HCT116 (cell line): ENCODE measurements around the gene KRT73. TPM values are rescaled to one million over a fixed set of nuclear protein-coding genes. Genes with fewer than 3 reads are reported as not detected.
A peak's percentile ranks its signal among the peaks of the same experiment; 100 is the strongest.

Source experiments
- ATAC-seq: fragments of 200-7000 bp; cut with Tn5 transposase; 2 replicates; pipeline ENCODE4 v1.9.1; 2020; ENCODE audit warnings: mild to moderate bottlenecking, moderate library complexity
- BruUV-seq: library from RNA; stranded (reverse); fragments of 400-500 nt; replicated peaks from 2 replicates; lab custom pipeline; 2021; lab: Mats Ljungman, UMichigan
- CTCF ChIA-PET: fragments of 300-600 bp; sonication (Branson Sonifier 250); formaldehyde crosslinking; loops from one replicate; lab custom pipeline; 2021; ENCODE audit warnings: antibody characterized with exemption; lab: Charles Lee
- POLR2A ChIA-PET: fragments of 300-600, 350-600 bp; sonication (Branson Sonifier 250); formaldehyde crosslinking; loops from one replicate; lab custom pipeline; 2021; ENCODE audit warnings: antibody characterized with exemption; lab: Charles Lee
- RAD21 ChIA-PET, 2 experiments: fragments of 300-600 bp; sonication (Branson Sonifier 250); formaldehyde crosslinking; loops; one replicate each; lab custom pipeline; 2023; ENCODE audit warnings: low total read pairs in 2 of 2; ENCODE audit not compliant: uncharacterized antibody in 2 of 2, unreplicated experiment in 2 of 2, low non-redundant PET in 1 of 2; lab: Charles Lee
- DNase-seq: peaks from one replicate; pipeline ENCODE4 v3.0.0-alpha.2; 2010; ENCODE audit warnings: low read depth, low spot score
- H2AFZ ChIP-seq: fragments of 200-600 bp; shearing (Covaris generic), sonication (generic); 2 replicates; pipeline ENCODE4 v1.6.1; 2017; ENCODE audit warnings: low read depth, mixed run types, mixed read lengths, antibody characterized with exemption, low read length; ENCODE audit not compliant: poor library complexity, severe bottlenecking
- H3K27ac ChIP-seq: 2 replicates; pipeline ENCODE4 v1.5.1; 2012; ENCODE audit warnings: low read depth, low read length
- H3K27me3 ChIP-seq: fragments of 200-600 bp; sonication (generic); 2 replicates; pipeline ENCODE4 v1.6.1; 2016; ENCODE audit warnings: mixed run types, low read length, mixed read lengths; ENCODE audit not compliant: insufficient read depth
- H3K36me3 ChIP-seq, 2 experiments: fragments of 200-500 bp in 1 of 2; fragments of 200-600 bp in 1 of 2; sonication (Bioruptor generic) in 1 of 2; sonication (generic) in 1 of 2; 2 replicates each; pipeline versions ENCODE4 v1.5.1 to v1.6.1; 2014 to 2016; ENCODE audit warnings: low read length in 2 of 2, inconsistent platforms in 1 of 2, mixed read lengths in 1 of 2, mixed run types in 1 of 2; ENCODE audit not compliant: insufficient read depth in 2 of 2, control insufficient read depth in 1 of 2
- H3K4me1 ChIP-seq, 2 experiments: fragments of 200-600 bp in 1 of 2; sonication (generic) in 1 of 2; 2 replicates each; pipeline versions ENCODE4 v1.5.1 to v1.6.1; 2012 to 2017; ENCODE audit warnings: low read length in 2 of 2, inconsistent platforms in 1 of 2, mild to moderate bottlenecking in 1 of 2, mixed read lengths in 1 of 2, mixed run types in 1 of 2, moderate library complexity in 1 of 2; ENCODE audit not compliant: insufficient read depth in 2 of 2, control insufficient read depth in 1 of 2
- H3K4me2 ChIP-seq: fragments of 200-600 bp; sonication (generic); 2 replicates; pipeline ENCODE4 v1.6.1; 2017; ENCODE audit warnings: mixed run types, low read length, mixed read lengths
- H3K4me3 ChIP-seq, 2 experiments: fragments of 200-600 bp in 1 of 2; sonication (generic) in 1 of 2; replicated peaks in 1 of 2; 2 replicates each; pipeline ENCODE4 v1.5.1; 2011 to 2016; ENCODE audit warnings: low read length in 2 of 2, control low read depth in 1 of 2, low read depth in 1 of 2, mild to moderate bottlenecking in 1 of 2, mixed read lengths in 1 of 2, mixed run types in 1 of 2
- H3K79me2 ChIP-seq: fragments of 200-600 bp; sonication (generic); 2 replicates; pipeline ENCODE4 v1.6.1; 2017; ENCODE audit warnings: mild to moderate bottlenecking, mixed run types, low read length, moderate library complexity, mixed read lengths; ENCODE audit not compliant: insufficient read depth
- H3K9ac ChIP-seq: fragments of 200-600 bp; sonication (generic); 2 replicates; pipeline ENCODE4 v1.6.1; 2016; ENCODE audit warnings: low read length, mixed read lengths
- H3K9me2 ChIP-seq: fragments of 200-600 bp; sonication (generic), shearing (Covaris generic); 2 replicates; pipeline ENCODE4 v1.6.1; 2017; ENCODE audit warnings: mixed run types, mild to moderate bottlenecking, moderate library complexity; ENCODE audit not compliant: insufficient read depth
- H3K9me3 ChIP-seq, 2 experiments: fragments of 200-500 bp in 1 of 2; fragments of 200-600 bp in 1 of 2; sonication (Bioruptor generic) in 1 of 2; sonication (generic) in 1 of 2; 2 replicates each; pipeline ENCODE4 v1.6.1; 2014 to 2017; ENCODE audit warnings: low read length in 2 of 2, mixed read lengths in 2 of 2, inconsistent platforms in 1 of 2, low read depth in 1 of 2, mild to moderate bottlenecking in 1 of 2, mixed run types in 1 of 2, moderate library complexity in 1 of 2; ENCODE audit not compliant: control insufficient read depth in 1 of 2, insufficient read depth in 1 of 2
- H4K20me1 ChIP-seq: fragments of 200-600 bp; sonication (generic), shearing (Covaris generic); 2 replicates; pipeline ENCODE4 v1.6.1; 2017; ENCODE audit warnings: mixed run types, mild to moderate bottlenecking, moderate library complexity; ENCODE audit not compliant: insufficient read depth
- ATF3 ChIP-seq: IDR thresholded peaks from 2 replicates; pipeline ENCODE4 v1.6.1; 2012
- CBX3 ChIP-seq: IDR thresholded peaks from 2 replicates; pipeline ENCODE4 v1.6.1; 2012; ENCODE audit warnings: low read depth
- CEBPB ChIP-seq: IDR thresholded peaks from 2 replicates; pipeline ENCODE4 v1.6.1; 2012; ENCODE audit warnings: low read depth
- ELF1 ChIP-seq: IDR thresholded peaks from 2 replicates; pipeline ENCODE4 v1.6.1; 2012; ENCODE audit warnings: low read depth, borderline replicate concordance
- FOSL1 ChIP-seq: IDR thresholded peaks from 2 replicates; pipeline ENCODE4 v1.6.1; 2012; ENCODE audit warnings: low read depth
- JUND ChIP-seq: IDR thresholded peaks from 2 replicates; pipeline ENCODE4 v1.6.1; 2012
- MAX ChIP-seq: IDR thresholded peaks from 2 replicates; pipeline ENCODE4 v1.6.1; 2012
- POLR2A ChIP-seq: IDR thresholded peaks from 2 replicates; pipeline ENCODE4 v1.7.0; 2011; ENCODE audit warnings: borderline replicate concordance; ENCODE audit not compliant: insufficient read depth, insufficient read length; ENCODE audit errors: extremely low read depth
- POLR2AphosphoS5 ChIP-seq: IDR thresholded peaks from 2 replicates; pipeline ENCODE4 v1.6.1; 2011; ENCODE audit warnings: mild to moderate bottlenecking, low read depth, low read length, moderate library complexity
- RAD21 ChIP-seq: IDR thresholded peaks from 2 replicates; pipeline ENCODE4 v1.6.1; 2012; ENCODE audit warnings: low read depth, mild to moderate bottlenecking
- SIN3A ChIP-seq: IDR thresholded peaks from 2 replicates; pipeline ENCODE4 v1.6.1; 2012; ENCODE audit warnings: low read depth
- SP1 ChIP-seq: IDR thresholded peaks from 2 replicates; pipeline ENCODE4 v1.6.1; 2012; ENCODE audit warnings: low read depth
- SRF ChIP-seq: IDR thresholded peaks from 2 replicates; pipeline ENCODE4 v1.6.1; 2012; ENCODE audit warnings: low read depth
- TCF7L2 ChIP-seq: IDR thresholded peaks from 2 replicates; pipeline ENCODE4 v1.7.0; 2011; ENCODE audit warnings: borderline replicate concordance, inconsistent platforms; ENCODE audit not compliant: insufficient read depth, insufficient read length; ENCODE audit errors: extremely low read depth
- ZFX ChIP-seq: fragments of 450-650 bp; IDR thresholded peaks from 2 replicates; pipeline ENCODE4 v1.6.1; 2017
- ZNF274 ChIP-seq: fragments of 200-500 bp; sonication (Bioruptor generic); IDR thresholded peaks from 2 replicates; pipeline ENCODE4 v1.6.1; 2014; ENCODE audit warnings: mild to moderate bottlenecking, low read depth, low read length, inconsistent platforms
- intact Hi-C: fragments of 100-400 bp; cut with micrococcal nuclease; formaldehyde crosslinking; loops from 2 replicates; pipeline ENCODE4 v1.10.0; 2022
- total RNA-seq: library from RNA; stranded (reverse); gene quantifications from one replicate; pipeline ENCODE4 v1.2.1, GENCODE V29; 2021; ENCODE audit not compliant: unreplicated experiment

Gene KRT73
- total RNA-seq, 1 experiment from 2014 or later: not detected

GRCh38 chr12:52655720-52656124 is 37.4 kb upstream of the KRT73 start:
- ChIA-PET POLR2A (no interaction called here), RAD21 (interaction anchor here in 1 of 2 experiments (0.7 kb wide), 1 partner anchor 260 kb away, joined by 4 read pairs; no protein-coding TSS in a partner anchor), CTCF (interaction anchor here (1.1 to 2.3 kb wide), 3 partner anchors 11 to 260 kb away, joined by 3 to 7 read pairs (median 4); no protein-coding TSS in a partner anchor)
- Histone ChIP-seq H2AFZ (no peak overlapping the region), H3K9ac (no peak overlapping the region), H3K27me3 (0 out of 2 replicates have a peak, but pooled peaks cover 3% of the 10 kb centered on the region), H3K36me3 (no peaks in the 10 kb centered on the region), H3K4me2 (peak overlapping the region; percentile 60), H3K9me3 (no peaks in the 10 kb centered on the region), H4K20me1 (no peaks in the 10 kb centered on the region), H3K27ac (no peak overlapping the region)
- peak; percentile 28 for DNase-seq
- peak; percentile 83 for ATAC-seq
- intact Hi-C loops: no loop called here
- TF ChIP-seq ATF3 (no peak), MAX (0 out of 2 replicates have a peak, but pooled peaks have one; percentile 42), SP1 (peak; percentile 41; the same call in 1 of the 2 replicates), FOSL1 (peak; percentile 75), JUND (peak; percentile 53; the same call in 1 of the 2 replicates), CBX3 (peak; percentile 59; the same call in 1 of the 2 replicates), TCF7L2 (no peak)
- TF ChIP-seq, all 23 proteins: peak for 5
- peaks cover 15 to 21% of the 10 kb centered on the region in 2 experiments for H3K4me1 ChIP-seq
- no peaks in the 10 kb centered on the region for H3K79me2 ChIP-seq
- BruUV-seq: no TSS peak
- H3K4me3 ChIP-seq: no peak overlapping the region
- no peaks in the 10 kb centered on the region for H3K9me2 ChIP-seq

GRCh38 chr12:52655251-52655650 is 36.9 kb upstream of the KRT73 start:
- BruUV-seq: no TSS peak
- no peaks in the 10 kb centered on the region for H3K9me2 ChIP-seq
- H3K9me3 ChIP-seq: no peaks in the 10 kb centered on the region
- POLR2A ChIA-PET: no interaction called here
- no peak overlapping the region for H3K27ac ChIP-seq
- peaks cover 15 to 21% of the 10 kb centered on the region in 2 experiments for H3K4me1 ChIP-seq
- RAD21 ChIA-PET: interaction anchor here in 1 of 2 experiments (0.7 kb wide), 1 partner anchor 259 kb away, joined by 4 read pairs; no protein-coding TSS in a partner anchor
- no peak overlapping the region for H3K9ac ChIP-seq
- TF ChIP-seq ZNF274 (no peak), MAX (no peak), CEBPB (no peak), POLR2A (no peak), ELF1 (no peak), ATF3 (no peak), FOSL1 (no peak), CBX3 (no peak), SRF (no peak), ZFX (no peak), POLR2AphosphoS5 (no peak), TCF7L2 (no peak), SIN3A (no peak), RAD21 (no peak)
- peak overlapping the region; percentile 60 for H3K4me2 ChIP-seq
- no peaks in the 10 kb centered on the region for H3K79me2 ChIP-seq
- CTCF ChIA-PET: interaction anchor here (1.1 kb wide), 2 partner anchors 216 to 259 kb away, joined by 3 to 4 read pairs; no protein-coding TSS in a partner anchor
- no peak overlapping the region for H2AFZ ChIP-seq
- 0 out of 2 replicates have a peak, but pooled peaks cover 3% of the 10 kb centered on the region for H3K27me3 ChIP-seq
- H4K20me1 ChIP-seq: no peaks in the 10 kb centered on the region
- no peak overlapping the region for H3K4me3 ChIP-seq
- H3K36me3 ChIP-seq: no peaks in the 10 kb centered on the region
- intact Hi-C loops: no loop called here
- ATAC-seq (peak; percentile 30), DNase-seq (no peak)
